ENCODE results near the gene TUBA4A.

DNA sequence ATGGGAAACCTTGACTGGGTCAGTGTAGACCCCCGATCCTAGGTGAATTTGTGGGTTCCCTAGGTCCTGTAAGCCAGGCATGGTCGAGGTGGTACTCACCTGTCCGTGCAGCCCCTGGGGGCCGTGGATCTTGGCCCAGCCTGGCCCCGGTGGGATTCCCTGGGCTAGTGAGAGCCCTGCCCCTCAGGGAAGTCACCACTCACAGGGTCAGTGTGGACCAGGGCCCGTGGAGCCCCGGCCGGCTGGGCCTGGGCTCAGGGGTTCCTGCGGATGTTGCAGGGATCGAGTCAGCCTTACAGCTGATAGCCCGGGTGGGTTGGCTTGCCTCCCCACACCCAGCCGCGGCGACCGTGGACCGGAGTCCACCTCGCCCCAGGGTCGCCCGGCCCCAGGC lies 24.8 kb downstream of the TUBA4A start:
- no peak for TF ChIP-seq POLR2A (IDR thresholded peaks at IDR 0.05)
- TF ChIP-seq, protein P1, sequence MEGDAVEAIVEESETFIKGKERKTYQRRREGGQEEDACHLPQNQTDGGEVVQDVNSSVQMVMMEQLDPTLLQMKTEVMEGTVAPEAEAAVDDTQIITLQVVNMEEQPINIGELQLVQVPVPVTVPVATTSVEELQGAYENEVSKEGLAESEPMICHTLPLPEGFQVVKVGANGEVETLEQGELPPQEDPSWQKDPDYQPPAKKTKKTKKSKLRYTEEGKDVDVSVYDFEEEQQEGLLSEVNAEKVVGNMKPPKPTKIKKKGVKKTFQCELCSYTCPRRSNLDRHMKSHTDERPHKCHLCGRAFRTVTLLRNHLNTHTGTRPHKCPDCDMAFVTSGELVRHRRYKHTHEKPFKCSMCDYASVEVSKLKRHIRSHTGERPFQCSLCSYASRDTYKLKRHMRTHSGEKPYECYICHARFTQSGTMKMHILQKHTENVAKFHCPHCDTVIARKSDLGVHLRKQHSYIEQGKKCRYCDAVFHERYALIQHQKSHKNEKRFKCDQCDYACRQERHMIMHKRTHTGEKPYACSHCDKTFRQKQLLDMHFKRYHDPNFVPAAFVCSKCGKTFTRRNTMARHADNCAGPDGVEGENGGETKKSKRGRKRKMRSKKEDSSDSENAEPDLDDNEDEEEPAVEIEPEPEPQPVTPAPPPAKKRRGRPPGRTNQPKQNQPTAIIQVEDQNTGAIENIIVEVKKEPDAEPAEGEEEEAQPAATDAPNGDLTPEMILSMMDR (IDR thresholded peaks at IDR 0.05): no peak
